NB4 (cell line): Measurements from ENCODE around the gene TRMT6.

ENCODE experiments used
- DNase-seq: peaks from one replicate; pipeline ENCODE4 v3.0.0; 2010; ENCODE audit warnings: low read depth
- H3K4me3 ChIP-seq: one replicate; pipeline ENCODE4 v1.5.1; 2011; ENCODE audit warnings: mild to moderate bottlenecking, low read depth, low read length, moderate library complexity
- CTCF ChIP-seq: IDR thresholded peaks from one replicate; pipeline ENCODE4 v1.5.1; 2012; ENCODE audit warnings: low read depth, low read length
- MAX ChIP-seq: IDR thresholded peaks from 2 replicates; pipeline ENCODE4 v1.6.1; 2011; ENCODE audit warnings: low read depth, low read length
- MYC ChIP-seq: IDR thresholded peaks from 2 replicates; pipeline ENCODE4 v1.6.1; 2011; ENCODE audit warnings: low read depth, low read length
- POLR2A ChIP-seq: IDR thresholded peaks from 2 replicates; pipeline ENCODE4 v1.6.1; 2011; ENCODE audit warnings: mild to moderate bottlenecking; ENCODE audit not compliant: insufficient read length; ENCODE audit errors: extremely low read depth

The TRMT6 gene

GRCh38 chr20:5977223-5977622, 26.9 kb upstream of the TRMT6 start:
- no peak overlapping the region for H3K4me3 ChIP-seq
- no peak for DNase-seq
- no peak for TF ChIP-seq MYC
- TF ChIP-seq POLR2A = no peak
- no peak for TF ChIP-seq CTCF
- TF ChIP-seq MAX = no peak

- TF ChIP-seq MYC (no peak), MAX (no peak), POLR2A (no peak), CTCF (no peak)
- H3K4me3 ChIP-seq = no peak overlapping the region
- DNase-seq = no peak
Observed at GRCh38 chr20:5975778-5976177, 25.4 kb upstream of the TRMT6 start.

GRCh38 chr20:5974531-5974930, 24.2 kb upstream of the TRMT6 start:
- DNase-seq = no peak
- no peak overlapping the region for H3K4me3 ChIP-seq
- no peak for TF ChIP-seq MAX
- no peak for TF ChIP-seq MYC
- TF ChIP-seq POLR2A = no peak
- TF ChIP-seq CTCF = no peak

GRCh38 chr20:5973971-5974370, 23.6 kb upstream of the TRMT6 start:
- TF ChIP-seq CTCF (no peak), MAX (no peak), MYC (no peak), POLR2A (no peak)
- H3K4me3 ChIP-seq = no peak overlapping the region
- peak; percentile 68 for DNase-seq

GRCh38 chr20:5973172-5973571, 22.8 kb upstream of the TRMT6 start:
- TF ChIP-seq MAX (no peak), MYC (no peak), CTCF (no peak), POLR2A (no peak)
- H3K4me3 ChIP-seq = no peak overlapping the region
- DNase-seq = no peak

GRCh38 chr20:5971203-5971602, 20.9 kb upstream of the TRMT6 start:
- TF ChIP-seq MYC = no peak
- TF ChIP-seq POLR2A = no peak
- no peak for TF ChIP-seq CTCF
- no peak for TF ChIP-seq MAX
- H3K4me3 ChIP-seq = no peak overlapping the region
- no peak for DNase-seq
